ENCODE data around the gene KLHL2. TPM values are rescaled to one million over a fixed set of nuclear protein-coding genes. Genes with fewer than 3 reads are reported as not detected.

Gene KLHL2
- total RNA-seq, 4 donors from 2014 or later: 18.0 to 26.7 (median 23.8) TPM

DNA sequence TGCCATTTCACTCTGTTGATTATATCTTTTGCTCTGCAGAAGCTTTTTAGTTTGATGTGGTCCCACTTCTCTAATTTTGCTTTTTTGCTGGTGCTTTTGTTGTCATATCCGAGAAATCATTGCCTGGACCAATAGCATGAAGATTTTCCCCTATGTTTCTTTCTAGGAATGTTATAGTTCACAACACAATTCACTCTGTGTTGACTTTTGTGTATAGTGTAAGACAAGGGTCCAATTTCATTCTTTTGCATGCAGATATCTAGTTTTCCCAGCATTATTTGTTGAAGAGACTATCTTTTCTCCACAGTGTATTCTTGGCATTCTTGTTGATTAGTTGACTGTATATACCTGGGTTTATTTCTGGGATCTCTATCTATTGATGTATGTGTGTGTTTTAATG, 163.2 kb downstream of the KLHL2 start:
- peaks cover 0 to 12% (median 0%) of the 10 kb centered on the region in 4 donors for H3K9me3 ChIP-seq
- no peak for DNase-seq (ENCODE audit: low spot score in 2 of 2)
- H3K27ac ChIP-seq: no peak overlapping the region
- no peaks in the 10 kb centered on the region for H3K36me3 ChIP-seq
- no peak overlapping the region for H3K4me3 ChIP-seq
- TF ChIP-seq, protein P1, sequence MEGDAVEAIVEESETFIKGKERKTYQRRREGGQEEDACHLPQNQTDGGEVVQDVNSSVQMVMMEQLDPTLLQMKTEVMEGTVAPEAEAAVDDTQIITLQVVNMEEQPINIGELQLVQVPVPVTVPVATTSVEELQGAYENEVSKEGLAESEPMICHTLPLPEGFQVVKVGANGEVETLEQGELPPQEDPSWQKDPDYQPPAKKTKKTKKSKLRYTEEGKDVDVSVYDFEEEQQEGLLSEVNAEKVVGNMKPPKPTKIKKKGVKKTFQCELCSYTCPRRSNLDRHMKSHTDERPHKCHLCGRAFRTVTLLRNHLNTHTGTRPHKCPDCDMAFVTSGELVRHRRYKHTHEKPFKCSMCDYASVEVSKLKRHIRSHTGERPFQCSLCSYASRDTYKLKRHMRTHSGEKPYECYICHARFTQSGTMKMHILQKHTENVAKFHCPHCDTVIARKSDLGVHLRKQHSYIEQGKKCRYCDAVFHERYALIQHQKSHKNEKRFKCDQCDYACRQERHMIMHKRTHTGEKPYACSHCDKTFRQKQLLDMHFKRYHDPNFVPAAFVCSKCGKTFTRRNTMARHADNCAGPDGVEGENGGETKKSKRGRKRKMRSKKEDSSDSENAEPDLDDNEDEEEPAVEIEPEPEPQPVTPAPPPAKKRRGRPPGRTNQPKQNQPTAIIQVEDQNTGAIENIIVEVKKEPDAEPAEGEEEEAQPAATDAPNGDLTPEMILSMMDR (IDR thresholded peaks at IDR 0.05): no peak
- no peak for TF ChIP-seq POLR2A (IDR thresholded peaks at IDR 0.05)
- no peak for TF ChIP-seq EP300 (IDR thresholded peaks at IDR 0.05)
- WGBS, 2 donors: 85 to 93% methylated on average over 1 of the region's 1 CpG
- no peaks in the 10 kb centered on the region for H3K27me3 ChIP-seq
- no peaks in the 10 kb centered on the region for H3K4me1 ChIP-seq

Small RNA genes within 50 kb of the gene (small RNA-seq; reads per million reads assigned to genes)
- not detected for gene RNU4-87P

Other genes with a start within 250 kb of the KLHL2 start
- 1 to 10 TPM in 1 of 4 donors, not detected in 3; 1.0 TPM for gene TRIM61, start 229.9 kb upstream of the KLHL2 start, total RNA-seq
- gene TRIM60, start 175.6 kb upstream of the KLHL2 start, total RNA-seq: under 1 TPM in 1 of 4 donors, not detected in 3; 0.90 TPM
- not detected for gene TRIM75, start 153.7 kb upstream of the KLHL2 start, total RNA-seq
- 10 to 100 TPM; 15.6 to 32.4 (median 20.4) TPM for gene TMEM192, start 94.7 kb upstream of the KLHL2 start, total RNA-seq
- gene MSMO1, start 120.1 kb downstream of the KLHL2 start, total RNA-seq: 10 to 100 TPM; 18.6 to 58.3 (median 44.8) TPM
- 100 to 1,000 TPM in 3 of 4 donors, 10 to 100 TPM in 1; 82.8 to 136 (median 113) TPM for gene CPE, start 171.4 kb downstream of the KLHL2 start, total RNA-seq

Measured in tibial nerve (tissue), 4 donors.